Stimulated activated CD8-positive, alpha-beta memory T cell treated with anti-CD3 and anti-CD28 coated beads, Interleukin-4, amount 100 ng/mL, for 4 hours (primary cell): Measurements from ENCODE around the gene TTLL5.
"Not testable (repeated sequence)": the region's sequence is repeated elsewhere in the genome, so short reads cannot be mapped to it uniquely, and the experiment has no call there.

Source experiments
- DNase-seq, 2 donors: peaks; one replicate each; pipeline ENCODE4 v3.0.0-alpha.2; 2020; ENCODE audit warnings: low read depth in 2 of 2, low spot score in 1 of 2

Gene TTLL5

GRCh38 chr14:75906680-75907280, 245.7 kb downstream of the TTLL5 start:
- DNase-seq: peak; percentile 29 to 67

- no peak for DNase-seq
Observed at GRCh38 chr14:75907756-75908359, 246.8 kb downstream of the TTLL5 start.

- DNase-seq: no peak
Observed at GRCh38 chr14:75909630-75910029, 248.6 kb downstream of the TTLL5 start.

GRCh38 chr14:75910048-75910447, 249.0 kb downstream of the TTLL5 start:
- no peak for DNase-seq

- DNase-seq: no peak
Observed at GRCh38 chr14:75911883-75912282, 250.8 kb downstream of the TTLL5 start.

GRCh38 chr14:75913183-75913582, 252.1 kb downstream of the TTLL5 start:
- DNase-seq: no peak

GRCh38 chr14:75915045-75915444, 254.0 kb downstream of the TTLL5 start:
- no peak for DNase-seq

GRCh38 chr14:75917322-75917945, 256.4 kb downstream of the TTLL5 start:
- DNase-seq: no peak

- no peak for DNase-seq
Observed at GRCh38 chr14:75917946-75918335, 256.9 kb downstream of the TTLL5 start.

GRCh38 chr14:75920421-75920820, 259.4 kb downstream of the TTLL5 start:
- DNase-seq: not testable (repeated sequence)

GRCh38 chr14:75925141-75925840, 264.2 kb downstream of the TTLL5 start:
- DNase-seq: not testable (repeated sequence)

GRCh38 chr14:75926431-75927115, 265.5 kb downstream of the TTLL5 start:
- no peak for DNase-seq

GRCh38 chr14:75927564-75928087, 266.6 kb downstream of the TTLL5 start:
- DNase-seq: no peak

GRCh38 chr14:75928690-75929181, 267.7 kb downstream of the TTLL5 start:
- DNase-seq: no peak

GRCh38 chr14:75933712-75934296, 272.8 kb downstream of the TTLL5 start:
- DNase-seq: no peak

GRCh38 chr14:75934998-75935628, 274.1 kb downstream of the TTLL5 start:
- DNase-seq: no peak

- DNase-seq: no peak
Observed at GRCh38 chr14:75939200-75939599, 278.2 kb downstream of the TTLL5 start.

GRCh38 chr14:75941030-75941429, 280.0 kb downstream of the TTLL5 start:
- no peak for DNase-seq

GRCh38 chr14:75944607-75945241, 283.7 kb downstream of the TTLL5 start:
- DNase-seq: no peak

GRCh38 chr14:75946785-75947184, 285.7 kb downstream of the TTLL5 start:
- DNase-seq: no peak
